Esophagus squamous epithelium (tissue), 4 donors: ENCODE measurements around the gene ZP2.
"Not testable (repeated sequence)": the region's sequence is repeated elsewhere in the genome, so short reads cannot be mapped to it uniquely, and the experiment has no call there.

Experiments
- POLR2A ChIP-seq, 4 donors: fragments of 450-650 bp; IDR thresholded peaks; one replicate each; pipeline ENCODE4 v1.6.1; 2017; ENCODE audit warnings: antibody characterized with exemption in 4 of 4, mild to moderate bottlenecking in 4 of 4, moderate library complexity in 3 of 4
- TF ChIP-seq, protein P1 (sequence below), 6 experiments: fragments of 450-650 bp in 4 of 6; fragments of 200-600 bp in 2 of 6; sonication (generic) in 2 of 6; IDR thresholded peaks; one replicate each; pipeline ENCODE4 v1.5.1; 2016 to 2019; ENCODE audit warnings: antibody characterized with exemption in 6 of 6, mild to moderate bottlenecking in 4 of 6, moderate library complexity in 4 of 6

DNA sequence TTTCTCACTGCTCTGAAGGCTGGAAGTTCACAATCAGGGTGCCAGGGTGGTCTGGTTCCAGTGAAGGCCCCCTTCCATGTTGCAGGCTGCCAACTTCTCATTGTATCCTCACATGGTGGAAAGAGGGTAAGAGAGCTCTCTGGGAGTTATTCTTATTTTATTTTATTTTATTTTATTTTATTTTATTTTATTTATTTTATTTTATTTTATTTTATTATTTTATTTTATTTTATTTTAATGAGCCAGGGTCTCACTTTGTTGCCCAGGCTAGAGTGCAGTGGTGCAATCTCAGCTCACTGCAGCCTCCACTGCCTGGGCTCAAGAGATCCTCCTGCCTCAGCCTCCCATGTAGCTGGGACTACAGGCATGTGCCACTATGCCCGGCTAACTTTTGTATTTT, 55.4 kb downstream of the ZP2 start:
- TF ChIP-seq, protein P1, sequence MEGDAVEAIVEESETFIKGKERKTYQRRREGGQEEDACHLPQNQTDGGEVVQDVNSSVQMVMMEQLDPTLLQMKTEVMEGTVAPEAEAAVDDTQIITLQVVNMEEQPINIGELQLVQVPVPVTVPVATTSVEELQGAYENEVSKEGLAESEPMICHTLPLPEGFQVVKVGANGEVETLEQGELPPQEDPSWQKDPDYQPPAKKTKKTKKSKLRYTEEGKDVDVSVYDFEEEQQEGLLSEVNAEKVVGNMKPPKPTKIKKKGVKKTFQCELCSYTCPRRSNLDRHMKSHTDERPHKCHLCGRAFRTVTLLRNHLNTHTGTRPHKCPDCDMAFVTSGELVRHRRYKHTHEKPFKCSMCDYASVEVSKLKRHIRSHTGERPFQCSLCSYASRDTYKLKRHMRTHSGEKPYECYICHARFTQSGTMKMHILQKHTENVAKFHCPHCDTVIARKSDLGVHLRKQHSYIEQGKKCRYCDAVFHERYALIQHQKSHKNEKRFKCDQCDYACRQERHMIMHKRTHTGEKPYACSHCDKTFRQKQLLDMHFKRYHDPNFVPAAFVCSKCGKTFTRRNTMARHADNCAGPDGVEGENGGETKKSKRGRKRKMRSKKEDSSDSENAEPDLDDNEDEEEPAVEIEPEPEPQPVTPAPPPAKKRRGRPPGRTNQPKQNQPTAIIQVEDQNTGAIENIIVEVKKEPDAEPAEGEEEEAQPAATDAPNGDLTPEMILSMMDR (IDR thresholded peaks at IDR 0.05) = not testable (repeated sequence)
- TF ChIP-seq POLR2A (IDR thresholded peaks at IDR 0.05) = not testable (repeated sequence)
